ENCODE results near the gene APBB1. TPM values are rescaled to one million over a fixed set of nuclear protein-coding genes. Genes with fewer than 3 reads are reported as not detected.

Gene APBB1
- total and polyA plus RNA-seq, 10 of the 15 experiments (the other 5 are each of a cell fraction or from before 2014, with no cell fraction given) = 0.31 to 10.6 (median 5.4) TPM

DNA sequence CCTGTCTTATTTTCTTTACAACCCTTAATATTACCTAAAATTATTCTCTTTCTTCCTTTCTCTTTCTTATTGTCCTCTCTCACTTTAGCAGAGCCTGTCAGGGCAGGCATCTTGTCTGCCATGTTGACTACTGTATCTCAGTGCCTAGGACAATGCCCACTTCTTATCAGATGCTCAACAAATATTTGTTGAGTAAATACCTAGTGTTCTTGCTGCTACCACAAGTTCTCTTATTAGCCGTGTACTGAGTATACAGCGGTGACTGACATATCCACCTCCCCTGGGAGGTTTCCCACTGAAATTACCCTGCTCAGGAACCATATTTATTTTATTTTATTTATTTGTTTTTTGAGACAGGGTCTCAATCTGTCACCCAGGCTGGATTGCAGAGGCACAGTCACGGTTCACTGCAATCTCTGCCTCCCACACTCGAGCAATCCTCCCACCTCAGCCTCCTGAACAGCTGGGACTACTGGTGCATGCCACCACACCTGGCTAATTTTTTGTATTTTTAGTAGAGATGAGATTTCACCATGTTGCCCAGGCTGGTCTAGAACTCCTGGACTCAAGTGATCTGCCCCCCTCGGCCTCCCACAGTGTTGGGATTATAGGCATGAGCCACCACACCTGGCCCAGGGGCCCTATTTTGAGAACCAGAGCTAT lies 15.2 kb upstream of the APBB1 start:
- Histone ChIP-seq H3K4me3 (no peak overlapping the region), H3K9ac (ENCODE audit: control insufficient read depth, insufficient read depth, low read length) (no peak overlapping the region), H3K27me3 (replicated peaks in 1 of 2; ENCODE audit: control insufficient read depth in 2 of 2, insufficient read depth in 2 of 2, low read length in 1 of 2) (no peaks in the 10 kb centered on the region), H3K9me3 (replicated peaks; ENCODE audit: control insufficient read depth, insufficient read depth, low read length) (no peaks in the 10 kb centered on the region), H3K4me1 (ENCODE audit: control insufficient read depth, insufficient read depth, low read length) (peaks cover 17% of the 10 kb centered on the region), H2AFZ (ENCODE audit: control insufficient read depth, low read depth, low read length) (no peak overlapping the region), H3K79me2 (ENCODE audit: control insufficient read depth, insufficient read depth, low read length) (no peaks in the 10 kb centered on the region), H3K36me3 (ENCODE audit: control insufficient read depth in 2 of 2, insufficient read depth in 2 of 2, low read length in 1 of 2) (no peaks in the 10 kb centered on the region), H3K4me2 (ENCODE audit: control insufficient read depth, insufficient read depth) (peak overlapping the region; percentile 26), H4K20me1 (ENCODE audit: control insufficient read depth, insufficient read depth) (no peaks in the 10 kb centered on the region), H3K27ac (ENCODE audit: control insufficient read depth, insufficient read depth) (no peak overlapping the region)
- CTCF ChIA-PET = interaction anchor here (0.5 kb wide), 1 partner anchor 48 kb away, joined by 3 read pairs; no protein-coding TSS in a partner anchor
- RAD21 ChIA-PET (ENCODE audit: unreplicated experiment) = interaction anchor here (1.2 to 1.4 kb wide), 2 partner anchors 9 to 55 kb away, joined by 3 read pairs; no protein-coding TSS in a partner anchor
- no peak for TF ChIP-seq TCF7 (IDR thresholded peaks at IDR 0.05; ENCODE audit: borderline replicate concordance)
- TF ChIP-seq PAX5 (IDR thresholded peaks at IDR 0.05; ENCODE audit: borderline replicate concordance, low read depth, low read length) = peak; percentile 83; the same call in 1 of the 2 replicates
- peak; percentile 62 for TF ChIP-seq RUNX3 (IDR thresholded peaks at IDR 0.05; ENCODE audit: low read length)
- 0 out of 2 replicates have a peak, but pooled peaks have one; percentile 63 for TF ChIP-seq TCF3 (IDR thresholded peaks at IDR 0.05; ENCODE audit: borderline replicate concordance, insufficient read depth, low read depth, low read length)
- TF ChIP-seq EED (IDR thresholded peaks at IDR 0.05; ENCODE audit: low read depth) = 0 out of 2 replicates have a peak, but pooled peaks have one; percentile 26
- TF ChIP-seq TCF12 (IDR thresholded peaks at IDR 0.05; ENCODE audit: low read depth, low read length) = peak; percentile 78
- SMC1A ChIA-PET (ENCODE audit: uncharacterized antibody, unreplicated experiment) = interaction anchor here (1.2 to 1.8 kb wide), 4 partner anchors 10 to 55 kb away, joined by 4 to 7 read pairs (median 5); no protein-coding TSS in a partner anchor
- DNase-seq (ENCODE audit: low read depth, low spot score) (no peak), ATAC-seq (peak; percentile 58), FAIRE-seq (no peak)
- no TSS peak for BruUV-seq (replicated peaks)
- POLR2A ChIA-PET = no interaction called here
- WGBS (ENCODE audit: insufficient coverage, insufficient replicate concordance, low lambda C conversion rate, missing lambda C conversion rate) = 1% methylated on average over 5 of the region's 5 CpGs
- in situ Hi-C loops (cut with MboI) = no loop called here
- intact Hi-C loops (cut with micrococcal nuclease; ENCODE audit: unreplicated experiment) = no loop called here

DNA sequence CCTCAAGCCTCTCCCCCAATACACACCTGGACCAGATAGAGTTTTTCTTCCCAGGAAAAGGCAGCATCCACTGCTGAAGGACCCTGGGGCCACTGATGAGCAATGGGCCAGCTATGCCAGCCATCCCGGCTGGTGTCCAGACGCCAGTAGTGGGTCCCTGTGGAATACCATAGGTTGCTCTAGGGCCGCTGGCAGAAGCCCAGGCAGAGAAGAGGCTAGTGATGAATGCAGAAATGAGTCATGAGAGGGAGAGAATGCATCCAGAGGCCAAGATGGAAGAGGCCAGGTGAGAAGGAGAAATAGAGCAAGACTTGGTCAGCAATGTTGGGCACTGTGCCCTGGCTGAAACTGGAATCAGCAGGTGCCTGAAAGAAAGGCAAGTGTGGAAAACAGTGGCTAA lies 13.0 kb upstream of the APBB1 start:
- Histone ChIP-seq H3K9me3 (replicated peaks; ENCODE audit: control insufficient read depth, insufficient read depth, low read length) (no peaks in the 10 kb centered on the region), H4K20me1 (ENCODE audit: control insufficient read depth, insufficient read depth) (no peaks in the 10 kb centered on the region), H3K4me2 (ENCODE audit: control insufficient read depth, insufficient read depth) (no peak overlapping the region), H3K36me3 (ENCODE audit: control insufficient read depth in 2 of 2, insufficient read depth in 2 of 2, low read length in 1 of 2) (no peaks in the 10 kb centered on the region), H2AFZ (ENCODE audit: control insufficient read depth, low read depth, low read length) (no peak overlapping the region), H3K4me3 (no peak overlapping the region), H3K79me2 (ENCODE audit: control insufficient read depth, insufficient read depth, low read length) (no peaks in the 10 kb centered on the region), H3K27ac (ENCODE audit: control insufficient read depth, insufficient read depth) (no peak overlapping the region), H3K4me1 (ENCODE audit: control insufficient read depth, insufficient read depth, low read length) (peaks cover 13% of the 10 kb centered on the region), H3K27me3 (replicated peaks in 1 of 2; ENCODE audit: control insufficient read depth in 2 of 2, insufficient read depth in 2 of 2, low read length in 1 of 2) (no peaks in the 10 kb centered on the region), H3K9ac (ENCODE audit: control insufficient read depth, insufficient read depth, low read length) (no peak overlapping the region)
- ATAC-seq = no peak
- ChIA-PET POLR2A (no interaction called here), SMC1A (ENCODE audit: uncharacterized antibody, unreplicated experiment) (no interaction called here), CTCF (interaction anchor here (2.2 kb wide), 1 partner anchor 12 kb away, joined by 10 read pairs; no protein-coding TSS in a partner anchor), RAD21 (ENCODE audit: unreplicated experiment) (no interaction called here)
- intact Hi-C loops (cut with micrococcal nuclease; ENCODE audit: unreplicated experiment) = no loop called here
- no peak for FAIRE-seq
- in situ Hi-C loops (cut with MboI) = no loop called here
- 85% methylated on average over 3 of the region's 3 CpGs for WGBS (ENCODE audit: insufficient coverage, insufficient replicate concordance, low lambda C conversion rate, missing lambda C conversion rate)
- no peak for DNase-seq (ENCODE audit: low read depth, low spot score)
- no TSS peak for BruUV-seq (replicated peaks)
- TF ChIP-seq RBBP5 (conservative IDR thresholded peaks at IDR 0.05) (no peak), SREBF2 (IDR thresholded peaks at IDR 0.05; ENCODE audit: low read length) (no peak), ZNF592 (IDR thresholded peaks at IDR 0.05) (no peak)

Data from GM12878 (cell line).